ENCODE data around the gene SCN4B. TPM values are rescaled to one million over a fixed set of nuclear protein-coding genes. Genes with fewer than 3 reads are reported as not detected.

The SCN4B gene
- total and polyA plus RNA-seq, 10 of the 15 experiments (the other 5 are each of a cell fraction or from before 2014, with no cell fraction given), result 0.01 to 0.49 (median 0.04) TPM; not detected in 5

DNA sequence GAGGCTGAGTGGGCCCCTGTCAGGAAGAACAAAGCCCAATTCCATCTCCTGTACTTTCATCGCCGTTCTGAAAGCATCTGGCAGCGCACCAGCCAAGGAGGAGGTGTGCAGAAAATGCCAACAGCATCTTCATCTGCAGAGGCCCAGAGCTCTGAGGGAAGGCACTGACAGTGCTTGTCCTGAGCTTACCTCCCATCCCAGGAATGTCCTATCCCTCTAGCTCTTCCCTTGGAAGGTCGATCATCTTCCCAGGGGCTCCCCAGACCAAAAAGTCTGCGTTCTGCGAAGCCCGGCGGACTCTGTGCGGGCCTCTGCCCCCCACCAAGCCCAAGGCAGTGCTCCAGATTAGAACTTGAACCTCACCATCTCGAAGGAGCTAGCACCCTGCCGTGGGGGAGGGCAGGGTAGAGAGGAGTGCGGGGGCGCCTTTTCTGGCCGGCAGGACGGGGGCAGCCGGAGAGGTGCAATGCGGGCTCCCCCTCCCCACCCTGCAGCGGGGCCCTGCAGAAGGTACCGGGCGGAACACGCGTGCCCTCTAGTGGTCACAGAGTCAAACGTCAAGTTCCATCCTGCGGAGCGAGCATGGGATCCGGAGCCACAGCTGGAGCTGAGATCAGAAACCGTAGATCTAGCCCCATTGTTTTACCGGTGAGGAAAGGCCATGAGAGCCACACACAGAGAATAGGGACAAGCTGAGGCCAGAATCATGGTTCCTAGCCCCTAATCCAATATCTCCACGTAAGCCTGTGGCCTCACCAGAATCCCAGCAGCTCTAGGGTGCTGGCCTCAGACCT, 18.8 kb upstream of the SCN4B start:
- no TSS peak for BruUV-seq (replicated peaks)
- peaks cover 0 to 3% of the 10 kb centered on the region in 2 experiments; a peak in 2 of 4 replicates for H3K27me3 ChIP-seq (replicated peaks in 1 of 2; ENCODE audit: control insufficient read depth in 2 of 2, insufficient read depth in 2 of 2, low read length in 1 of 2)
- no peak overlapping the region for H3K9ac ChIP-seq (ENCODE audit: control insufficient read depth, insufficient read depth, low read length)
- SMC1A ChIA-PET (ENCODE audit: uncharacterized antibody, unreplicated experiment), result interaction anchor here (0.8 to 4.3 kb wide), 14 partner anchors 9 to 572 kb away, joined by 3 to 49 read pairs (median 3); no protein-coding TSS in a partner anchor
- 12% methylated on average over 27 of the region's 29 CpGs for WGBS (ENCODE audit: insufficient coverage, insufficient replicate concordance, low lambda C conversion rate, missing lambda C conversion rate)
- CTCF ChIA-PET, result interaction anchor here (0.5 to 4.2 kb wide), 64 partner anchors 10 to 720 kb away, joined by 3 to 85 read pairs (median 4); partner anchors contain the start of genes CD3E, MPZL2 and MPZL3
- no peak overlapping the region for H3K4me2 ChIP-seq (ENCODE audit: control insufficient read depth, insufficient read depth)
- H3K4me1 ChIP-seq (ENCODE audit: control insufficient read depth, insufficient read depth, low read length), result no peaks in the 10 kb centered on the region
- no peaks in the 10 kb centered on the region for H3K9me3 ChIP-seq (replicated peaks; ENCODE audit: control insufficient read depth, insufficient read depth, low read length)
- no peaks in the 10 kb centered on the region for H4K20me1 ChIP-seq (ENCODE audit: control insufficient read depth, insufficient read depth)
- no peak for TF ChIP-seq CREB1 (IDR thresholded peaks at IDR 0.05; ENCODE audit: low read depth)
- peak; percentile 80 for TF ChIP-seq SMC3 (IDR thresholded peaks at IDR 0.05; ENCODE audit: borderline replicate concordance, low read length)
- TF ChIP-seq BHLHE40 (IDR thresholded peaks at IDR 0.05; ENCODE audit: borderline replicate concordance in 1 of 2, low read depth in 2 of 2, low read length in 1 of 2), result 0 out of 4 replicates have a peak, but pooled peaks of 1 of the 2 experiments have one; percentile 6
- TF ChIP-seq RAD21 (IDR thresholded peaks at IDR 0.05; ENCODE audit: insufficient read depth, low read depth, low read length), result peak; percentile 66
- no peak for TF ChIP-seq RFX5 (IDR thresholded peaks at IDR 0.05; ENCODE audit: low read depth, low read length)
- TF ChIP-seq, protein P1, sequence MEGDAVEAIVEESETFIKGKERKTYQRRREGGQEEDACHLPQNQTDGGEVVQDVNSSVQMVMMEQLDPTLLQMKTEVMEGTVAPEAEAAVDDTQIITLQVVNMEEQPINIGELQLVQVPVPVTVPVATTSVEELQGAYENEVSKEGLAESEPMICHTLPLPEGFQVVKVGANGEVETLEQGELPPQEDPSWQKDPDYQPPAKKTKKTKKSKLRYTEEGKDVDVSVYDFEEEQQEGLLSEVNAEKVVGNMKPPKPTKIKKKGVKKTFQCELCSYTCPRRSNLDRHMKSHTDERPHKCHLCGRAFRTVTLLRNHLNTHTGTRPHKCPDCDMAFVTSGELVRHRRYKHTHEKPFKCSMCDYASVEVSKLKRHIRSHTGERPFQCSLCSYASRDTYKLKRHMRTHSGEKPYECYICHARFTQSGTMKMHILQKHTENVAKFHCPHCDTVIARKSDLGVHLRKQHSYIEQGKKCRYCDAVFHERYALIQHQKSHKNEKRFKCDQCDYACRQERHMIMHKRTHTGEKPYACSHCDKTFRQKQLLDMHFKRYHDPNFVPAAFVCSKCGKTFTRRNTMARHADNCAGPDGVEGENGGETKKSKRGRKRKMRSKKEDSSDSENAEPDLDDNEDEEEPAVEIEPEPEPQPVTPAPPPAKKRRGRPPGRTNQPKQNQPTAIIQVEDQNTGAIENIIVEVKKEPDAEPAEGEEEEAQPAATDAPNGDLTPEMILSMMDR (IDR thresholded peaks at IDR 0.05 in 2 of 3, conservative IDR thresholded peaks at IDR 0.05 in 1 of 3; ENCODE audit: control insufficient read depth in 2 of 3, extremely low read depth in 1 of 3, insufficient read depth in 1 of 3, low read depth in 3 of 3, low read length in 3 of 3), result peak; percentile 86 to 93 (median 88)
- 0 out of 2 replicates have a peak, but pooled peaks have one; percentile 50 for TF ChIP-seq SMARCA5 (IDR thresholded peaks at IDR 0.05)
- TF ChIP-seq IKZF1 (conservative IDR thresholded peaks at IDR 0.05), result 0 out of 2 replicates have a peak, but pooled peaks have one; percentile 13
- TF ChIP-seq, protein P2, sequence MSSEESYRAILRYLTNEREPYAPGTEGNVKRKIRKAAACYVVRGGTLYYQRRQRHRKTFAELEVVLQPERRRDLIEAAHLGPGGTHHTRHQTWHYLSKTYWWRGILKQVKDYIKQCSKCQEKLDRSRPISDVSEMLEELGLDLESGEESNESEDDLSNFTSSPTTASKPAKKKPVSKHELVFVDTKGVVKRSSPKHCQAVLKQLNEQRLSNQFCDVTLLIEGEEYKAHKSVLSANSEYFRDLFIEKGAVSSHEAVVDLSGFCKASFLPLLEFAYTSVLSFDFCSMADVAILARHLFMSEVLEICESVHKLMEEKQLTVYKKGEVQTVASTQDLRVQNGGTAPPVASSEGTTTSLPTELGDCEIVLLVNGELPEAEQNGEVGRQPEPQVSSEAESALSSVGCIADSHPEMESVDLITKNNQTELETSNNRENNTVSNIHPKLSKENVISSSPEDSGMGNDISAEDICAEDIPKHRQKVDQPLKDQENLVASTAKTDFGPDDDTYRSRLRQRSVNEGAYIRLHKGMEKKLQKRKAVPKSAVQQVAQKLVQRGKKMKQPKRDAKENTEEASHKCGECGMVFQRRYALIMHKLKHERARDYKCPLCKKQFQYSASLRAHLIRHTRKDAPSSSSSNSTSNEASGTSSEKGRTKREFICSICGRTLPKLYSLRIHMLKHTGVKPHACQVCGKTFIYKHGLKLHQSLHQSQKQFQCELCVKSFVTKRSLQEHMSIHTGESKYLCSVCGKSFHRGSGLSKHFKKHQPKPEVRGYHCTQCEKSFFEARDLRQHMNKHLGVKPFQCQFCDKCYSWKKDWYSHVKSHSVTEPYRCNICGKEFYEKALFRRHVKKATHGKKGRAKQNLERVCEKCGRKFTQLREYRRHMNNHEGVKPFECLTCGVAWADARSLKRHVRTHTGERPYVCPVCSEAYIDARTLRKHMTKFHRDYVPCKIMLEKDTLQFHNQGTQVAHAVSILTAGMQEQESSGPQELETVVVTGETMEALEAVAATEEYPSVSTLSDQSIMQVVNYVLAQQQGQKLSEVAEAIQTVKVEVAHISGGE (CRISPR knock-in tag; IDR thresholded peaks at IDR 0.05), result no peak
- POLR2A ChIA-PET, result interaction anchor here (0.7 kb wide), 1 partner anchor 53 kb away, joined by 4 read pairs; no protein-coding TSS in a partner anchor
- DNase-seq (ENCODE audit: low read depth, low spot score), result no peak
- in situ Hi-C loops (cut with MboI), result no loop called here
- no peak overlapping the region for H3K27ac ChIP-seq (ENCODE audit: control insufficient read depth, insufficient read depth)
- intact Hi-C loops (cut with micrococcal nuclease; ENCODE audit: unreplicated experiment), result loop anchor here (1.0 kb wide), 1 partner anchor 26 kb away; no protein-coding TSS in a partner anchor
- RAD21 ChIA-PET (ENCODE audit: unreplicated experiment), result interaction anchor here (0.7 to 3.8 kb wide), 18 partner anchors 8 to 367 kb away, joined by 3 to 52 read pairs (median 3); partner anchors contain the start of gene SCN4B
- FAIRE-seq, result peak; percentile 92
- H3K79me2 ChIP-seq (ENCODE audit: control insufficient read depth, insufficient read depth, low read length), result no peaks in the 10 kb centered on the region
- H3K36me3 ChIP-seq (ENCODE audit: control insufficient read depth in 2 of 2, insufficient read depth in 2 of 2, low read length in 1 of 2), result no peaks in the 10 kb centered on the region
- peak; percentile 91 for ATAC-seq
- no peak overlapping the region for H2AFZ ChIP-seq (ENCODE audit: control insufficient read depth, low read depth, low read length)
- no peak overlapping the region for H3K4me3 ChIP-seq

Measured in GM12878 (cell line).